Skeletal muscle satellite cell (primary cell): ENCODE data around the gene SOX9.

Source experiments
- H3K27me3 ChIP-seq: 2 replicates; pipeline ENCODE4 v1.7.0; 2013; ENCODE audit warnings: low read length; ENCODE audit not compliant: control insufficient read depth, insufficient read depth
- H3K36me3 ChIP-seq: 2 replicates; pipeline ENCODE4 v1.7.0; 2013; ENCODE audit warnings: mild to moderate bottlenecking, control low read depth, low read length; ENCODE audit not compliant: insufficient read depth
- H3K4me1 ChIP-seq: 2 replicates; pipeline ENCODE4 v1.7.0; 2013; ENCODE audit warnings: low read length; ENCODE audit not compliant: control insufficient read depth, insufficient read depth
- H3K4me2 ChIP-seq: 2 replicates; pipeline ENCODE4 v1.7.0; 2013; ENCODE audit warnings: mild to moderate bottlenecking, low read length
- H3K4me3 ChIP-seq: 2 replicates; pipeline ENCODE4 v1.7.0; 2013; ENCODE audit warnings: low read length
- H3K9ac ChIP-seq: 2 replicates; pipeline ENCODE4 v1.7.0; 2013; ENCODE audit warnings: mild to moderate bottlenecking, low read depth, low read length, moderate library complexity
- H3K9me3 ChIP-seq: replicated peaks from 2 replicates; pipeline ENCODE4 v1.7.0; 2013; ENCODE audit warnings: mild to moderate bottlenecking, control low read depth, low read length

SOX9 gene

GRCh38 chr17:72169823-72170222 is 49.0 kb downstream of the SOX9 start:
- Histone ChIP-seq H3K9ac (no peak overlapping the region), H3K9me3 (no peaks in the 10 kb centered on the region), H3K4me1 (peaks cover 1% of the 10 kb centered on the region), H3K4me3 (no peak overlapping the region), H3K4me2 (no peak overlapping the region), H3K27me3 (peaks cover 22% of the 10 kb centered on the region), H3K36me3 (no peaks in the 10 kb centered on the region)

- no peaks in the 10 kb centered on the region for H3K36me3 ChIP-seq
- H3K4me1 ChIP-seq, result peaks cover 21% of the 10 kb centered on the region
- H3K9ac ChIP-seq, result no peak overlapping the region
- H3K9me3 ChIP-seq, result no peaks in the 10 kb centered on the region
- no peak overlapping the region for H3K4me3 ChIP-seq
- H3K27me3 ChIP-seq, result peaks cover 9% of the 10 kb centered on the region
- H3K4me2 ChIP-seq, result no peak overlapping the region
These were observed 51.2 kb downstream of the SOX9 start for GRCh38 chr17:72171703-72172667.

GRCh38 chr17:72173499-72174116 is 52.8 kb downstream of the SOX9 start:
- Histone ChIP-seq H3K9ac (no peak overlapping the region), H3K4me3 (no peak overlapping the region), H3K27me3 (no peaks in the 10 kb centered on the region), H3K9me3 (no peaks in the 10 kb centered on the region), H3K4me2 (no peak overlapping the region), H3K4me1 (peaks cover 23% of the 10 kb centered on the region), H3K36me3 (no peaks in the 10 kb centered on the region)

GRCh38 chr17:72175263-72175662 is 54.4 kb downstream of the SOX9 start:
- H3K4me3 ChIP-seq, result no peak overlapping the region
- H3K36me3 ChIP-seq, result no peaks in the 10 kb centered on the region
- peaks cover 23% of the 10 kb centered on the region for H3K4me1 ChIP-seq
- H3K27me3 ChIP-seq, result no peaks in the 10 kb centered on the region
- H3K9me3 ChIP-seq, result no peaks in the 10 kb centered on the region
- no peak overlapping the region for H3K9ac ChIP-seq
- H3K4me2 ChIP-seq, result no peak overlapping the region
